Glutamatergic neuron (in vitro differentiated cells): Measurements from ENCODE around the gene CHI3L2. TPM values are rescaled to one million over a fixed set of nuclear protein-coding genes. Genes with fewer than 3 reads are reported as not detected.

Experiments used
- DNase-seq: peaks from one replicate; pipeline ENCODE4 v3.0.0; 2022
- H3K27ac Mint-ChIP-seq: one replicate; pipeline ENCODE4 v1.8.0; 2020; ENCODE audit warnings: mild to moderate bottlenecking, mixed read lengths, inconsistent platforms; ENCODE audit not compliant: unreplicated experiment
- H3K27me3 Mint-ChIP-seq: one replicate; pipeline ENCODE4 v1.8.0; 2020; ENCODE audit warnings: mild to moderate bottlenecking, moderate library complexity, mixed read lengths, inconsistent platforms; ENCODE audit not compliant: unreplicated experiment
- H3K36me3 Mint-ChIP-seq: one replicate; pipeline ENCODE4 v1.8.0; 2020; ENCODE audit warnings: mild to moderate bottlenecking, mixed read lengths, inconsistent platforms; ENCODE audit not compliant: unreplicated experiment
- H3K4me1 Mint-ChIP-seq: one replicate; pipeline ENCODE4 v1.8.0; 2020; ENCODE audit warnings: mild to moderate bottlenecking, low read depth, mixed read lengths, inconsistent platforms; ENCODE audit not compliant: unreplicated experiment
- H3K4me3 Mint-ChIP-seq: one replicate; pipeline ENCODE4 v1.8.0; 2020; ENCODE audit warnings: mild to moderate bottlenecking, mixed read lengths, inconsistent platforms; ENCODE audit not compliant: unreplicated experiment
- H3K9me3 Mint-ChIP-seq: one replicate; pipeline ENCODE4 v1.8.0; 2020; ENCODE audit warnings: mild to moderate bottlenecking, moderate library complexity, mixed read lengths, inconsistent platforms; ENCODE audit not compliant: unreplicated experiment
- CTCF ChIP-seq: fragments of 200-600 bp; sonication (generic); IDR thresholded peaks from one replicate; pipeline ENCODE4 v1.5.0; 2021; ENCODE audit not compliant: partially characterized antibody, unreplicated experiment
- long read RNA-seq: library from polyadenylated mRNA; unstranded; transcript quantifications from one replicate; pipeline ENCODE4 v2.0.0, GENCODE V29; 2020; ENCODE audit not compliant: unreplicated experiment
- total RNA-seq: library from RNA; stranded (reverse); fragmentation: NEBNext Ultra II Directional; extraction: Animal tissue kit (Norgen Biotek cat#: 25700); gene quantifications from one replicate; pipeline ENCODE4 v1.2.1, GENCODE V29; 2021; ENCODE audit not compliant: unreplicated experiment

CHI3L2 gene
- total RNA-seq = not detected
- long read RNA-seq = 0 reads

DNA sequence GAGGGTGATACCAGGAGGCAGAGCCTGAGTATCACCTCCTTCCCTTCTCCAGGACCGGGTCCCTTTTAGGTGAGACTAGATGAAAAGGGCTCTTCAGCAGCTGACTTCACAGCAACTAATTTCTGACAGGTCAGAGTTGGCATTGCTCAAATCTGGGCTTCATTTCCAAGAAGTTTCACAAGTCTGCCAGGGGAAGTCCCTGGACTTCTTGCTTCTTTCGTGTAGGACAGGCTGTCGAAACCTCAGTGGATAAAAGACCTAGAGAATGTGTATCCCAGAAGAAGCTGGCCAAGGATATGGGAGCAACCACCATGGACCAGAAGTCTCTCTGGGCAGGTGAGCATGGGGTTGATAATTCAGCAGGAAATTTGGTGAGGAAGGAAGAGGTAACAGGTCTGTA is at the start of gene CHI3L2:
CHI3L2 (plus strand) TSS at position 280 of the 400 bp plus-strand sequence; CDS start at position 297, 17 bp downstream.
- DNase-seq = no peak
- Mint-ChIP-seq H3K4me1 (peaks cover 2% of the 10 kb centered on the region), H3K9me3 (peaks cover 2% of the 10 kb centered on the region), H3K27ac (no peak within 1 kb of the TSS), H3K27me3 (peaks cover 2% of the 10 kb centered on the region), H3K36me3 (no peaks in the 10 kb centered on the region), H3K4me3 (no peak within 1 kb of the TSS)
- no peak for TF ChIP-seq CTCF

- Mint-ChIP-seq H3K4me1 (no peaks in the 10 kb centered on the region), H3K4me3 (no peak overlapping the region), H3K36me3 (peaks cover under 1% of the 10 kb centered on the region), H3K9me3 (no peaks in the 10 kb centered on the region), H3K27ac (no peak overlapping the region), H3K27me3 (no peaks in the 10 kb centered on the region)
- TF ChIP-seq CTCF = no peak
- DNase-seq = no peak
These were observed 47.5 kb upstream of the CHI3L2 start for GRCh38 chr1:111179968-111180533.

DNA sequence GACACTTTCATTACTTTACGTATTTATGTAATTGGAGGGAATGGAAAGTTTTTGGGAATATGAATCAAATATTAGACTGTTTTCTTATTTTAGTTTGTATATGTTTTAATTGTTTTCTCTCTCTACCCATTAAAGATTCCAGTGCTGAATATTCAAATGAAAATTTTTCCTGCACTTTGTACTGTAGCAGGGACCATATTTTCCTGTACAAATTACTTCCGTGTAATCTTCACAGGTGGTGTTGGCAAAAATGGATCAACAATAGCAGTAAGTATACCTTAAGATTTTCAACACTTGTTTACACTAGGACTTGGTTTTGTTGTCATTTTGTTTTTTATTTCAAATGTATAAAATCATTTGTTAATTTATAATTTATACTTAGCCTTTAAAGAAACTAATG is 45.5 kb upstream of the CHI3L2 start:
- H3K27ac Mint-ChIP-seq = no peak overlapping the region
- H3K27me3 Mint-ChIP-seq = no peaks in the 10 kb centered on the region
- no peak for TF ChIP-seq CTCF
- H3K4me3 Mint-ChIP-seq = no peak overlapping the region
- H3K36me3 Mint-ChIP-seq = peaks cover 7% of the 10 kb centered on the region
- no peak for DNase-seq
- no peaks in the 10 kb centered on the region for H3K4me1 Mint-ChIP-seq
- no peaks in the 10 kb centered on the region for H3K9me3 Mint-ChIP-seq

GRCh38 chr1:111183308-111184069 is 44.0 kb upstream of the CHI3L2 start:
- Mint-ChIP-seq H3K27me3 (peaks cover 1% of the 10 kb centered on the region), H3K4me3 (no peak overlapping the region), H3K27ac (no peak overlapping the region), H3K9me3 (no peaks in the 10 kb centered on the region), H3K36me3 (peaks cover 10% of the 10 kb centered on the region), H3K4me1 (no peaks in the 10 kb centered on the region)
- DNase-seq = no peak
- TF ChIP-seq CTCF = no peak

GRCh38 chr1:111184663-111185062 is 42.9 kb upstream of the CHI3L2 start:
- no peaks in the 10 kb centered on the region for H3K4me1 Mint-ChIP-seq
- no peak overlapping the region for H3K27ac Mint-ChIP-seq
- no peak overlapping the region for H3K4me3 Mint-ChIP-seq
- TF ChIP-seq CTCF = no peak
- DNase-seq = no peak
- H3K9me3 Mint-ChIP-seq = no peaks in the 10 kb centered on the region
- H3K27me3 Mint-ChIP-seq = peaks cover 1% of the 10 kb centered on the region
- peaks cover 15% of the 10 kb centered on the region for H3K36me3 Mint-ChIP-seq
